H1 (cell line): Measurements from ENCODE around the gene RNF157. TPM values are rescaled to one million over a fixed set of nuclear protein-coding genes. Genes with fewer than 3 reads are reported as not detected.

ENCODE experiments used
- CTCF ChIA-PET: fragments of 300-600 bp; sonication (Branson Sonifier 250); formaldehyde crosslinking; loops from one replicate; lab custom pipeline; 2021; ENCODE audit not compliant: partially characterized antibody; lab: Charles Lee
- POLR2A ChIA-PET: fragments of 300-600 bp; sonication (Branson Sonifier 250); formaldehyde crosslinking; loops from one replicate; lab custom pipeline; 2021; ENCODE audit warnings: inconsistent platforms; ENCODE audit not compliant: partially characterized antibody; lab: Charles Lee
- DNase-seq, 2 experiments: peaks; one replicate each; pipeline versions ENCODE4 v3.0.0 to v3.0.0-alpha.2; 2010 to 2022; ENCODE audit warnings: low spot score in 2 of 2, low read depth in 1 of 2, mixed read lengths in 1 of 2
- FAIRE-seq: peaks from 2 replicates; lab custom pipeline; 2011; peaks lifted over from hg19 to GRCh38; lab: Jason Lieb, UNC
- H2AFZ ChIP-seq: 2 replicates; pipeline ENCODE4 v1.8.1; 2012; ENCODE audit warnings: low read length, inconsistent platforms
- H2AK5ac ChIP-seq: 2 replicates; pipeline ENCODE4 v1.6.1; 2013; ENCODE audit warnings: low read depth, low read length
- H2BK120ac ChIP-seq: replicated peaks from 2 replicates; pipeline ENCODE3; 2013; ENCODE audit warnings: low read depth, low read length, inconsistent platforms
- H2BK12ac ChIP-seq: 2 replicates; pipeline ENCODE4 v1.6.1; 2013; ENCODE audit warnings: low read depth, low read length
- H2BK15ac ChIP-seq: 2 replicates; pipeline ENCODE4 v1.6.1; 2013; ENCODE audit warnings: low read length
- H2BK20ac ChIP-seq: 2 replicates; pipeline ENCODE4 v1.6.1; 2013; ENCODE audit warnings: low read length
- H2BK5ac ChIP-seq: 2 replicates; pipeline ENCODE4 v1.6.1; 2013; ENCODE audit warnings: low read depth, low read length
- H3K14ac ChIP-seq: 2 replicates; pipeline ENCODE4 v1.6.1; 2013; ENCODE audit warnings: inconsistent platforms; ENCODE audit not compliant: insufficient read length
- H3K18ac ChIP-seq: 2 replicates; pipeline ENCODE4 v1.6.1; 2013; ENCODE audit warnings: low read length; ENCODE audit errors: extremely low read depth
- H3K23ac ChIP-seq: 2 replicates; pipeline ENCODE4 v1.6.1; 2013; ENCODE audit warnings: inconsistent platforms; ENCODE audit not compliant: insufficient read length
- H3K23me2 ChIP-seq: 2 replicates; pipeline ENCODE4 v1.6.1; 2013; ENCODE audit warnings: low read depth, low read length
- H3K27ac ChIP-seq: 2 replicates; pipeline ENCODE4 v1.6.1; 2011; ENCODE audit warnings: low read depth, low read length, inconsistent platforms
- H3K27me3 ChIP-seq, 4 experiments: replicated peaks in 1 of 4; 1 replicate in 1 of 4; 2 replicates in 3 of 4; pipeline versions ENCODE4 v1.6.1 to v1.8.1; 2011 to 2013; ENCODE audit warnings: low read length in 3 of 4, mild to moderate bottlenecking in 3 of 4, inconsistent platforms in 2 of 4, mixed read lengths in 2 of 4, moderate library complexity in 1 of 4; ENCODE audit not compliant: control insufficient read depth in 3 of 4, insufficient read depth in 3 of 4; ENCODE audit errors: extremely low read depth in 1 of 4
- H3K36me3 ChIP-seq, 4 experiments: 2 replicates each; pipeline versions ENCODE4 v1.6.1 to v1.8.1; 2011 to 2013; ENCODE audit warnings: mild to moderate bottlenecking in 4 of 4, low read length in 3 of 4, moderate library complexity in 2 of 4, control low read depth in 1 of 4, inconsistent platforms in 1 of 4; ENCODE audit not compliant: insufficient read depth in 4 of 4, control insufficient read depth in 2 of 4
- H3K4ac ChIP-seq: replicated peaks from 2 replicates; pipeline ENCODE3; 2013; ENCODE audit warnings: low read length, low read depth, mixed read lengths, inconsistent platforms; ENCODE audit not compliant: insufficient read length
- H3K4me1 ChIP-seq, 4 experiments: replicated peaks in 1 of 4; 1 replicate in 1 of 4; 2 replicates in 3 of 4; pipeline versions ENCODE4 v1.6.1 to v1.8.1; 2011 to 2013; ENCODE audit warnings: low read length in 3 of 4, inconsistent platforms in 2 of 4, mixed read lengths in 1 of 4; ENCODE audit not compliant: insufficient read depth in 4 of 4, control insufficient read depth in 3 of 4
- H3K4me2 ChIP-seq, 2 experiments: 2 replicates each; pipeline versions ENCODE4 v1.6.1 to v1.8.1; 2011 to 2013; ENCODE audit warnings: low read depth in 2 of 2, low read length in 2 of 2, control low read depth in 1 of 2, inconsistent platforms in 1 of 2, mild to moderate bottlenecking in 1 of 2; ENCODE audit not compliant: insufficient read depth in 1 of 2
- H3K4me3 ChIP-seq, 4 experiments: fragments of 200-600, 300-600 bp in 1 of 4; sonication (generic), shearing (Covaris generic), sonication (Bioruptor Twin) in 1 of 4; 2 replicates each; pipeline versions ENCODE4 v1.5.1 to v1.8.1; 2011 to 2016; ENCODE audit warnings: low read length in 4 of 4, low read depth in 3 of 4, control low read depth in 2 of 4, inconsistent platforms in 2 of 4, mild to moderate bottlenecking in 2 of 4, mixed read lengths in 1 of 4, moderate library complexity in 1 of 4; ENCODE audit not compliant: insufficient read depth in 2 of 4; ENCODE audit errors: extremely low read depth in 1 of 4
- H3K56ac ChIP-seq: replicated peaks from 2 replicates; pipeline ENCODE3; 2013; ENCODE audit warnings: low read depth, mild to moderate bottlenecking, mixed read lengths, low read length, inconsistent platforms; ENCODE audit not compliant: insufficient read length
- H3K79me1 ChIP-seq: 2 replicates; pipeline ENCODE4 v1.6.1; 2013; ENCODE audit warnings: low read depth, low read length, control low read depth
- H3K79me2 ChIP-seq, 2 experiments: 2 replicates each; pipeline versions ENCODE4 v1.6.1 to v1.8.1; 2012 to 2013; ENCODE audit warnings: low read length in 2 of 2, mild to moderate bottlenecking in 2 of 2, inconsistent platforms in 1 of 2; ENCODE audit not compliant: insufficient read depth in 2 of 2, control insufficient read depth in 1 of 2
- H3K9ac ChIP-seq, 4 experiments: replicated peaks in 1 of 4; 1 replicate in 1 of 4; 2 replicates in 3 of 4; pipeline versions ENCODE4 v1.6.1 to v1.8.1; 2011 to 2013; ENCODE audit warnings: low read depth in 3 of 4, low read length in 3 of 4, control low read depth in 2 of 4, mild to moderate bottlenecking in 2 of 4, moderate library complexity in 2 of 4, inconsistent platforms in 1 of 4; ENCODE audit errors: extremely low read depth in 1 of 4
- H3K9me3 ChIP-seq, 2 experiments: 2 replicates each; pipeline versions ENCODE4 v1.6.1 to v1.8.1; 2012 to 2013; ENCODE audit warnings: mild to moderate bottlenecking in 2 of 2, moderate library complexity in 2 of 2, control low read depth in 1 of 2, inconsistent platforms in 1 of 2, low read depth in 1 of 2, low read length in 1 of 2, mixed read lengths in 1 of 2; ENCODE audit not compliant: insufficient read depth in 2 of 2
- H4K20me1 ChIP-seq, 2 experiments: replicated peaks in 1 of 2; 2 replicates each; pipeline versions ENCODE3 to v1.8.1; 2011 to 2013; ENCODE audit warnings: inconsistent platforms in 2 of 2, low read length in 2 of 2, mild to moderate bottlenecking in 1 of 2; ENCODE audit not compliant: insufficient read depth in 2 of 2, control insufficient read depth in 1 of 2
- H4K5ac ChIP-seq: 2 replicates; pipeline ENCODE4 v1.6.1; 2013; ENCODE audit warnings: low read length, low read depth, mixed read lengths, inconsistent platforms; ENCODE audit not compliant: insufficient read length
- H4K8ac ChIP-seq: 2 replicates; pipeline ENCODE4 v1.8.0; 2013; ENCODE audit warnings: mild to moderate bottlenecking, moderate library complexity, low read length, inconsistent platforms; ENCODE audit not compliant: insufficient read depth; ENCODE audit errors: extremely low read depth
- H4K91ac ChIP-seq: replicated peaks from 2 replicates; pipeline ENCODE3; 2013; ENCODE audit warnings: low read length, mixed read lengths, inconsistent platforms; ENCODE audit not compliant: insufficient read length
- ATF3 ChIP-seq: IDR thresholded peaks from 2 replicates; pipeline ENCODE4 v1.6.1; 2011; ENCODE audit warnings: low read depth, mild to moderate bottlenecking, low read length; ENCODE audit not compliant: insufficient read depth
- EZH2 ChIP-seq: fragments of 200-600 bp; sonication (generic); IDR thresholded peaks from 2 replicates; pipeline ENCODE4 v1.7.1; 2012; ENCODE audit warnings: low read depth, mild to moderate bottlenecking, moderate library complexity, low read length, inconsistent platforms; ENCODE audit not compliant: severe bottlenecking
- PHF8 ChIP-seq: fragments of 200-600 bp; sonication (generic); conservative IDR thresholded peaks from 2 replicates; pipeline ENCODE4 v1.7.1; 2012; ENCODE audit warnings: low read depth, mild to moderate bottlenecking, inconsistent platforms, low read length, moderate library complexity
- SRF ChIP-seq: IDR thresholded peaks from 2 replicates; pipeline ENCODE4 v1.6.1; 2011; ENCODE audit warnings: mild to moderate bottlenecking, low read depth, low read length, moderate library complexity
- SUZ12 ChIP-seq: fragments of 200-600 bp; sonication (generic); IDR thresholded peaks from 2 replicates; pipeline ENCODE4 v1.6.1; 2012; ENCODE audit warnings: mild to moderate bottlenecking, inconsistent platforms, low read length, moderate library complexity, mixed read lengths
- TAF1 ChIP-seq: IDR thresholded peaks from 2 replicates; pipeline ENCODE4 v1.6.1; 2011; ENCODE audit warnings: mild to moderate bottlenecking, low read depth, low read length
- WGBS, 2 experiments: shearing (Covaris generic) in 1 of 2; methylation state at CpG; one replicate each; pipeline versions ENCODE4 v1.1.6 to v1.1.7; 2013 to 2015; ENCODE audit warnings: low lambda C conversion rate in 2 of 2, mixed read lengths in 2 of 2, inconsistent platforms in 1 of 2, low coverage in 1 of 2, missing lambda C conversion rate in 1 of 2; ENCODE audit not compliant: insufficient replicate concordance in 2 of 2, insufficient coverage in 1 of 2, insufficient read length in 1 of 2; ENCODE audit errors: extremely low coverage in 1 of 2, missing lambda C conversion rate in 1 of 2; 5-methylcytosine and 5-hydroxymethylcytosine counted together
- polyA plus RNA-seq, 7 experiments: library from polyadenylated mRNA; depleted of rRNA in 3 of 7; stranded (reverse) in 5 of 7; unstranded in 2 of 7; fragments of >200 nt in 5 of 7; fragments of 200-250 nt in 2 of 7; gene quantifications; 1 replicate in 5 of 7; 2 replicates in 1 of 7; 4 replicates in 1 of 7; pipeline versions ENCODE4 v1.2.1 to v1.2.3, GENCODE V29; 2011 to 2013; ENCODE audit warnings: missing spikeins in 2 of 7, mixed read lengths in 2 of 7
- total RNA-seq: library from RNA; stranded (reverse); fragmentation: NEBNext Ultra II Directional; extraction: Animal tissue kit (Norgen Biotek cat#: 25700); gene quantifications from 2 replicates; pipeline ENCODE4 v1.2.1, GENCODE V29; 2021

Gene RNF157
- total and polyA plus RNA-seq, 2 of the 8 experiments (the other 6 are each of a cell fraction or from before 2014, with no cell fraction given): 13.4 to 16.7 TPM

- H4K20me1 ChIP-seq: no peaks in the 10 kb centered on the region
- H3K4me3 ChIP-seq: no peak overlapping the region
- no peak overlapping the region for H4K5ac ChIP-seq
- ChIA-PET POLR2A (no interaction called here), CTCF (interaction anchor here (0.7 to 5.8 kb wide), 16 partner anchors 9 to 92 kb away, joined by 3 to 72 read pairs (median 4); no protein-coding TSS in a partner anchor)
- H3K27ac ChIP-seq: no peak overlapping the region
- H3K14ac ChIP-seq: no peak overlapping the region
- H2BK5ac ChIP-seq: no peak overlapping the region
- H3K27me3 ChIP-seq: no peaks in the 10 kb centered on the region; a peak in 1 of 7 replicates
- FAIRE-seq (no peak), DNase-seq (no peak)
- H2BK20ac ChIP-seq: no peak overlapping the region
- no peak overlapping the region for H4K91ac ChIP-seq
- H3K18ac ChIP-seq: no peak overlapping the region
- WGBS, 2 experiments: 94% methylated on average over 4 of the region's 4 CpGs; no CpG with 5 or more reads in 1 of the 2 experiments
- H3K4ac ChIP-seq: no peak overlapping the region
- no peaks in the 10 kb centered on the region for H3K79me2 ChIP-seq
- H3K4me1 ChIP-seq: peaks cover 0 to 4% (median 0%) of the 10 kb centered on the region in 4 experiments; a peak in 4 of 7 replicates
- no peak overlapping the region for H3K56ac ChIP-seq
- H3K4me2 ChIP-seq: no peak overlapping the region
- no peak overlapping the region for H2BK120ac ChIP-seq
- no peak overlapping the region for H2AK5ac ChIP-seq
- no peaks in the 10 kb centered on the region for H3K9me3 ChIP-seq
- H4K8ac ChIP-seq: no peak overlapping the region
- H3K23me2 ChIP-seq: no peaks in the 10 kb centered on the region
- TF ChIP-seq ATF3 (no peak), SRF (no peak), TAF1 (no peak), EZH2 (no peak), PHF8 (no peak), SUZ12 (no peak)
- H2BK15ac ChIP-seq: no peak overlapping the region
- H2BK12ac ChIP-seq: no peak overlapping the region
- H3K79me1 ChIP-seq: no peaks in the 10 kb centered on the region
- H3K36me3 ChIP-seq: no peaks in the 10 kb centered on the region
- H3K9ac ChIP-seq: no peak overlapping the region
- no peak overlapping the region for H2AFZ ChIP-seq
- H3K23ac ChIP-seq: no peak overlapping the region
Observed at GRCh38 chr17:76189247-76189646, 51.0 kb downstream of the RNF157 start.
